WTC11 (cell line): ENCODE data around the gene MYO18A. TPM values are rescaled to one million over a fixed set of nuclear protein-coding genes. Genes with fewer than 3 reads are reported as not detected.
"Not testable (repeated sequence)": the region's sequence is repeated elsewhere in the genome, so short reads cannot be mapped to it uniquely, and the experiment has no call there.

Source experiments
- ATAC-seq: fragments of 200-7000 bp; cut with Tn5 transposase; 2 replicates; pipeline ENCODE4 v1.10.0; 2021; ENCODE audit warnings: mild to moderate bottlenecking, moderate library complexity
- CTCF ChIA-PET: fragments of 300-600 bp; sonication (Branson Sonifier 250); formaldehyde crosslinking; loops from one replicate; lab custom pipeline; 2021; ENCODE audit warnings: antibody characterized with exemption; lab: Charles Lee
- POLR2A ChIA-PET: fragments of 350-600 bp; sonication (Branson Sonifier 250); formaldehyde crosslinking; loops from one replicate; lab custom pipeline; 2021; ENCODE audit warnings: antibody characterized with exemption; lab: Charles Lee
- DNase-seq: peaks from one replicate; pipeline ENCODE4 v3.0.0; 2021; ENCODE audit warnings: low spot score
- H3K27ac Mint-ChIP-seq: 2 replicates; pipeline ENCODE4 v1.8.0; 2021; ENCODE audit warnings: mixed read lengths
- H3K27me3 Mint-ChIP-seq: 2 replicates; pipeline ENCODE4 v1.8.0; 2021; ENCODE audit warnings: low read depth, mild to moderate bottlenecking, moderate library complexity, mixed read lengths
- H3K36me3 Mint-ChIP-seq: 2 replicates; pipeline ENCODE4 v1.8.0; 2021; ENCODE audit warnings: mixed read lengths
- H3K4me1 Mint-ChIP-seq: 2 replicates; pipeline ENCODE4 v1.8.0; 2022; ENCODE audit warnings: mixed read lengths
- H3K4me3 Mint-ChIP-seq: 2 replicates; pipeline ENCODE4 v1.8.0; 2021; ENCODE audit warnings: mild to moderate bottlenecking, moderate library complexity, mixed read lengths
- H3K9me3 Mint-ChIP-seq: 2 replicates; pipeline ENCODE4 v1.8.0; 2021; ENCODE audit warnings: mixed read lengths
- ESRRA ChIP-seq: sonication (generic); formaldehyde crosslinking; IDR thresholded peaks from 2 replicates; pipeline ENCODE4 v1.8.1; 2022; ENCODE audit warnings: mild to moderate bottlenecking, missing genetic modification reagents, borderline replicate concordance
- NFATC4 ChIP-seq: fragments of 250-450 bp; sonication (Bioruptor Pico); IDR thresholded peaks from 2 replicates; pipeline ENCODE4 v1.9.0; 2021; ENCODE audit warnings: mild to moderate bottlenecking
- NFYB ChIP-seq: sonication (generic); formaldehyde crosslinking; conservative IDR thresholded peaks from 2 replicates; pipeline ENCODE4 v1.8.0; 2022; ENCODE audit warnings: low read depth, missing genetic modification reagents
- SMAD3 ChIP-seq: sonication (generic); formaldehyde crosslinking; IDR thresholded peaks from 2 replicates; pipeline ENCODE4 v1.8.0; 2022; ENCODE audit warnings: missing genetic modification reagents, mild to moderate bottlenecking, borderline replicate concordance
- SP1 ChIP-seq: sonication (generic); formaldehyde crosslinking; conservative IDR thresholded peaks from 2 replicates; pipeline ENCODE4 v1.8.1; 2022; ENCODE audit warnings: missing genetic modification reagents
- TCF7 ChIP-seq: sonication (generic); formaldehyde crosslinking; IDR thresholded peaks from 2 replicates; pipeline ENCODE4 v1.8.0; 2022; ENCODE audit warnings: mild to moderate bottlenecking, low read depth, missing genetic modification reagents, moderate library complexity
- TEAD1 ChIP-seq: sonication (generic); formaldehyde crosslinking; IDR thresholded peaks from 2 replicates; pipeline ENCODE4 v1.8.0; 2022; ENCODE audit warnings: mild to moderate bottlenecking, missing genetic modification reagents
- ZNF317 ChIP-seq: sonication (generic); formaldehyde crosslinking; IDR thresholded peaks from 2 replicates; pipeline ENCODE4 v1.8.1; 2023; ENCODE audit warnings: low read depth, mild to moderate bottlenecking, moderate library complexity, missing genetic modification reagents, borderline replicate concordance
- ZNF396 ChIP-seq: fragments of 250-450 bp; sonication (Bioruptor Pico); IDR thresholded peaks from 2 replicates; pipeline ENCODE4 v1.8.0; 2021; ENCODE audit warnings: mild to moderate bottlenecking, moderate library complexity, borderline replicate concordance
- ZNF671 ChIP-seq: fragments of 250-450 bp; sonication (Bioruptor Pico); IDR thresholded peaks from 2 replicates; pipeline ENCODE4 v1.8.0; 2021; ENCODE audit warnings: mild to moderate bottlenecking
- total RNA-seq: library from RNA; stranded (reverse); gene quantifications from 3 replicates; pipeline ENCODE4 v1.2.3, GENCODE V29; 2021
- TF ChIP-seq, protein P1 (sequence below): sonication (generic); formaldehyde crosslinking; IDR thresholded peaks from 2 replicates; pipeline ENCODE4 v1.8.1; 2023; ENCODE audit warnings: mild to moderate bottlenecking, missing genetic modification reagents
- TF ChIP-seq, protein P2 (sequence below): sonication (generic); formaldehyde crosslinking; IDR thresholded peaks from 2 replicates; pipeline ENCODE4 v1.8.0; 2022; ENCODE audit warnings: mild to moderate bottlenecking, missing genetic modification reagents
- TF ChIP-seq, protein P3 (sequence below): fragments of 250-450 bp; sonication (Bioruptor Pico); IDR thresholded peaks from 2 replicates; pipeline ENCODE4 v1.9.0; 2021; ENCODE audit warnings: mild to moderate bottlenecking, borderline replicate concordance
- TF ChIP-seq, protein P4 (sequence below): sonication (generic); formaldehyde crosslinking; IDR thresholded peaks from 2 replicates; pipeline ENCODE4 v1.8.1; 2022; ENCODE audit warnings: low read depth, missing genetic modification reagents, borderline replicate concordance
- TF ChIP-seq, protein P5 (sequence below): fragments of 250-450 bp; sonication (Bioruptor Pico); IDR thresholded peaks from 2 replicates; pipeline ENCODE4 v1.9.0; 2021; ENCODE audit warnings: mild to moderate bottlenecking

The MYO18A gene
- total RNA-seq, 1 experiment from 2014 or later: 54.9 TPM

DNA sequence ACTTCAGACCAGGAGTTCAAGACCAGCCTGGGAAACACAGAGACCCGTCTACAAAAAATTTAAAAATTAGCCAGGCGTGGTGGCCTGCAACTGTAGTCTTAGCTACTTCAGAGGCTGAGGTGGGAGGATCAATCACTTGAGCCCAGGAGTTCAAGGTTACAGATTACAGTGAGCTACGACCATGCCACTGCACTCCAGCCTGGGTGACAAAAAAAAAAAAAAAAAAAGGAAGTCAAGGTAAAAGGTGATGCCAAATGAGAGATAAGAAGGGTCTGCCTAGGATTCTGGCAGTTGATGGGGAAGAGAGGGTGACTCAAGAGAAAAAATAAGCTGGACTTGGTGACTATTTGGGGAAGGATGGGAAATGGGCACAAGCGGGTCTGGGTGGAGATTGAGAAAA is 32.5 kb downstream of the MYO18A start (continued):
- TF ChIP-seq TEAD1 (CRISPR knock-in tag): no peak

DNA sequence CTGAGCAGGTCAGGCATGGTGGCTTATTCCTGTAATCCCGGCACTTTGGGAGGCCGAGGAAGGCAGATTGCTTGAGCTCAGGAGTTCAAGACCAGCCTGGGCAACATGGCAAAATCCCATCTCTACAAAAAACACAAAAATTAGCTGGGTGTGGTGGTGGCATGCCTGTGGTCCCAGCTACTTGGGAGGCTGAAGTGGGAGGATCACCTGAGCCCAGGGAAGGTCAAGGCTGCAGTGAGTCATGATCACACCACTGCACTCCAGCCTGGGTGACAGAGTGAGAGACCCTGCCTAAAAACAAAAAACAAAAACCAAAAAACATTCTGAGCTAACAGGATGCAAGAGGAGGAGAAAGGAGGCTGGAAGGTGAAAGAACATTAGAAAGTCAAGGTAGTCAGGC is 33.0 kb downstream of the MYO18A start:
- not testable (repeated sequence) for ATAC-seq, H3K36me3 Mint-ChIP-seq, DNase-seq, H3K27me3 Mint-ChIP-seq, H3K4me3 Mint-ChIP-seq, H3K9me3 Mint-ChIP-seq
- Mint-ChIP-seq H3K4me1 (peaks cover 38% of the 10 kb centered on the region), H3K27ac (peak overlapping the region; percentile 84)
- POLR2A ChIA-PET: interaction anchor here (1.2 kb wide), 1 partner anchor 118 kb away, joined by 3 read pairs; no protein-coding TSS in a partner anchor
- CTCF ChIA-PET: interaction anchor here (0.6 to 13.1 kb wide), 10 partner anchors 13 to 466 kb away, joined by 3 to 464 read pairs (median 35); partner anchors contain the start of gene MYO18A

DNA sequence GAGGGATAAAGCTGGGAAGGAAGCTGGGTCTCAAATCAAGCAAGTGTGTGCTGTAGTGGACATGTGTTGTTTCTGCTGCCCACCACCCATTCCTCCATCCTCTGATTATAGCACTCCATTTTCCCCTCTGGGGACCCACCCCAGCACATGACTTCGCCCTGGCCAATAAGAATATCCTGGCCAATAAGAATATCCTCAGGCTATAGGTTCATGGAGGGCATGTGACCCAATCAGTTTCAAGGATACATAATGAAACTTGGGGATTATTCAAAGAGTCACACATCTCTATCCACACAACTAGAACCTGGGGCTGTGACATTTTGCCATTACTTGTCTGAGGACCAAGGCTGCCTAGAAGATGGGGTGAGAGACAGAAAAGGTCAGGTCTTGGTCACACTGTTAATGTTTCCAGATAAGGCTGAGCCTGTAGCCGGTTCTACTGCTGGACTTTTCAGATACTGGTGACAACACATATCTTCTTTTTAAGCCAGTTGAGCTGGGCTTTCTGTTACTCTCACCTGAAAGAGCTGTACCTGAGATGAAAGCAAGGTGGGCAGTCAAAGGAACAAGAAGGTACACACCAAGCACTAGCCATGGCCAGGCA is 33.7 kb downstream of the MYO18A start:
- DNase-seq: no peak
- H3K27me3 Mint-ChIP-seq: no peaks in the 10 kb centered on the region
- H3K4me1 Mint-ChIP-seq: peaks cover 34% of the 10 kb centered on the region
- H3K4me3 Mint-ChIP-seq: no peak overlapping the region
- ChIA-PET CTCF (interaction anchor here (1.0 to 13.1 kb wide), 16 partner anchors 14 to 469 kb away, joined by 3 to 464 read pairs (median 6); partner anchors contain the start of genes MYO18A and PIPOX), POLR2A (interaction anchor here (1.6 kb wide), 1 partner anchor 22 kb away, joined by 5 read pairs; no protein-coding TSS in a partner anchor)
- H3K27ac Mint-ChIP-seq: peak overlapping the region; percentile 4
- no peaks in the 10 kb centered on the region for H3K9me3 Mint-ChIP-seq
- TF ChIP-seq SP1 (CRISPR knock-in tag) (no peak), NFYB (CRISPR knock-in tag) (0 out of 2 replicates have a peak, but pooled peaks have one; percentile 38), NFATC4 (CRISPR knock-in tag) (no peak), TCF7 (no peak), ESRRA (CRISPR knock-in tag) (no peak)
- TF ChIP-seq, protein P1, sequence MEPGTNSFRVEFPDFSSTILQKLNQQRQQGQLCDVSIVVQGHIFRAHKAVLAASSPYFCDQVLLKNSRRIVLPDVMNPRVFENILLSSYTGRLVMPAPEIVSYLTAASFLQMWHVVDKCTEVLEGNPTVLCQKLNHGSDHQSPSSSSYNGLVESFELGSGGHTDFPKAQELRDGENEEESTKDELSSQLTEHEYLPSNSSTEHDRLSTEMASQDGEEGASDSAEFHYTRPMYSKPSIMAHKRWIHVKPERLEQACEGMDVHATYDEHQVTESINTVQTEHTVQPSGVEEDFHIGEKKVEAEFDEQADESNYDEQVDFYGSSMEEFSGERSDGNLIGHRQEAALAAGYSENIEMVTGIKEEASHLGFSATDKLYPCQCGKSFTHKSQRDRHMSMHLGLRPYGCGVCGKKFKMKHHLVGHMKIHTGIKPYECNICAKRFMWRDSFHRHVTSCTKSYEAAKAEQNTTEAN: no peak
- TF ChIP-seq, protein P2, sequence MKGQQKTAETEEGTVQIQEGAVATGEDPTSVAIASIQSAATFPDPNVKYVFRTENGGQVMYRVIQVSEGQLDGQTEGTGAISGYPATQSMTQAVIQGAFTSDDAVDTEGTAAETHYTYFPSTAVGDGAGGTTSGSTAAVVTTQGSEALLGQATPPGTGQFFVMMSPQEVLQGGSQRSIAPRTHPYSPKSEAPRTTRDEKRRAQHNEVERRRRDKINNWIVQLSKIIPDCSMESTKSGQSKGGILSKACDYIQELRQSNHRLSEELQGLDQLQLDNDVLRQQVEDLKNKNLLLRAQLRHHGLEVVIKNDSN: peak; percentile 61
- TF ChIP-seq, all 79 proteins: peak for 2
- no peaks in the 10 kb centered on the region for H3K36me3 Mint-ChIP-seq
- no peak for ATAC-seq

DNA sequence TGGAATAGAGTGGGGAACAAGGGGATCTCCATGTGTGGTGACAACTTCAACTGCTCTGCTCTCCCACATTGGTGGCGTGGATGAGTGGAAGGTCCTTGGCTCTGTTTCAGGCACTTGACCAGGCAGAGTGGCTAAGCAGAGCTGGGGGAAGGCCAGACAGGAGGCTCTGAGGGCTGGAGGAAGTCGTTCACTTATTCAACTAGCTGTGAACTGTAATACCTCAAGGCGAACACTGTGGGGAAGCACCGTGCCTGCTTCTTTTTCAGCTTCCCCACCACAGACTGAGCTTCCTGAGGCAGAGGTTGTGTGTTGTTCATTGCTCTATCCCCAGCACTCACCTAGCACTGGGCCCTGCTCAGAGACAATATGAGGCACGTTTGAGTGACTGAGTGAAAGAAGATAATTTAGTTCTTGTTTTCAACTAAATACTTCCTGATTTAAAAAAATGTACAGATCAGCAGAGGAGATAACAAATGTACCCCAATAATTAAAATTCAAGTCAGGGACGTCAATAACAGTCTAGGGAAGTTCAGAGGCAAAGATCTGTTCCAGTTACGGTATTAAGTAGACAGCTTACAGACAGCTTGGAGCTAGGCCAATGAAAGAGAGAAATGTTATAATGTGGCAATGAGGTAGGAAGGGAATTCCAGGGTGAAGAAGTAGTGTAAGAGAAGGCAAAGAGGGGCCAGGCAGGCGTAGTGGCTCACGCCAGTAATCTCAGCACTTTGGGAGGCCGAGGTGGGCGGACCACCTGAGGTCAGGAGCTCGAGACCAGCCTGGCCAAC is 34.7 kb downstream of the MYO18A start:
- H3K27ac Mint-ChIP-seq: peak overlapping the region; percentile 95
- no peaks in the 10 kb centered on the region for H3K36me3 Mint-ChIP-seq
- POLR2A ChIA-PET: interaction anchor here (0.5 to 1.6 kb wide), 5 partner anchors 21 to 153 kb away, joined by 3 to 9 read pairs (median 4); partner anchors contain the start of gene MYO18A
- DNase-seq (peak; percentile 67), ATAC-seq (peak; percentile 55)
- peaks cover 41% of the 10 kb centered on the region for H3K4me1 Mint-ChIP-seq
- no peaks in the 10 kb centered on the region for H3K27me3 Mint-ChIP-seq
- CTCF ChIA-PET: interaction anchor here (0.6 to 13.1 kb wide), 47 partner anchors 10 to 472 kb away, joined by 3 to 464 read pairs (median 5); partner anchors contain the start of genes MYO18A, NUFIP2, PHF12 and PIPOX
- no peak overlapping the region for H3K4me3 Mint-ChIP-seq
- no peaks in the 10 kb centered on the region for H3K9me3 Mint-ChIP-seq
- TF ChIP-seq ZNF317: no peak
- no peak for TF ChIP-seq TEAD1 (CRISPR knock-in tag)
- TF ChIP-seq ZNF671: no peak
- TF ChIP-seq, protein P3, sequence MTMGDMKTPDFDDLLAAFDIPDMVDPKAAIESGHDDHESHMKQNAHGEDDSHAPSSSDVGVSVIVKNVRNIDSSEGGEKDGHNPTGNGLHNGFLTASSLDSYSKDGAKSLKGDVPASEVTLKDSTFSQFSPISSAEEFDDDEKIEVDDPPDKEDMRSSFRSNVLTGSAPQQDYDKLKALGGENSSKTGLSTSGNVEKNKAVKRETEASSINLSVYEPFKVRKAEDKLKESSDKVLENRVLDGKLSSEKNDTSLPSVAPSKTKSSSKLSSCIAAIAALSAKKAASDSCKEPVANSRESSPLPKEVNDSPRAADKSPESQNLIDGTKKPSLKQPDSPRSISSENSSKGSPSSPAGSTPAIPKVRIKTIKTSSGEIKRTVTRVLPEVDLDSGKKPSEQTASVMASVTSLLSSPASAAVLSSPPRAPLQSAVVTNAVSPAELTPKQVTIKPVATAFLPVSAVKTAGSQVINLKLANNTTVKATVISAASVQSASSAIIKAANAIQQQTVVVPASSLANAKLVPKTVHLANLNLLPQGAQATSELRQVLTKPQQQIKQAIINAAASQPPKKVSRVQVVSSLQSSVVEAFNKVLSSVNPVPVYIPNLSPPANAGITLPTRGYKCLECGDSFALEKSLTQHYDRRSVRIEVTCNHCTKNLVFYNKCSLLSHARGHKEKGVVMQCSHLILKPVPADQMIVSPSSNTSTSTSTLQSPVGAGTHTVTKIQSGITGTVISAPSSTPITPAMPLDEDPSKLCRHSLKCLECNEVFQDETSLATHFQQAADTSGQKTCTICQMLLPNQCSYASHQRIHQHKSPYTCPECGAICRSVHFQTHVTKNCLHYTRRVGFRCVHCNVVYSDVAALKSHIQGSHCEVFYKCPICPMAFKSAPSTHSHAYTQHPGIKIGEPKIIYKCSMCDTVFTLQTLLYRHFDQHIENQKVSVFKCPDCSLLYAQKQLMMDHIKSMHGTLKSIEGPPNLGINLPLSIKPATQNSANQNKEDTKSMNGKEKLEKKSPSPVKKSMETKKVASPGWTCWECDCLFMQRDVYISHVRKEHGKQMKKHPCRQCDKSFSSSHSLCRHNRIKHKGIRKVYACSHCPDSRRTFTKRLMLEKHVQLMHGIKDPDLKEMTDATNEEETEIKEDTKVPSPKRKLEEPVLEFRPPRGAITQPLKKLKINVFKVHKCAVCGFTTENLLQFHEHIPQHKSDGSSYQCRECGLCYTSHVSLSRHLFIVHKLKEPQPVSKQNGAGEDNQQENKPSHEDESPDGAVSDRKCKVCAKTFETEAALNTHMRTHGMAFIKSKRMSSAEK (CRISPR knock-in tag): no peak
- TF ChIP-seq ZNF396 (CRISPR knock-in tag): no peak
- no peak for TF ChIP-seq SMAD3 (CRISPR knock-in tag)
- TF ChIP-seq SP1 (CRISPR knock-in tag): 0 out of 2 replicates have a peak, but pooled peaks have one; percentile 34
- TF ChIP-seq NFYB (CRISPR knock-in tag): no peak
- TF ChIP-seq, protein P4, sequence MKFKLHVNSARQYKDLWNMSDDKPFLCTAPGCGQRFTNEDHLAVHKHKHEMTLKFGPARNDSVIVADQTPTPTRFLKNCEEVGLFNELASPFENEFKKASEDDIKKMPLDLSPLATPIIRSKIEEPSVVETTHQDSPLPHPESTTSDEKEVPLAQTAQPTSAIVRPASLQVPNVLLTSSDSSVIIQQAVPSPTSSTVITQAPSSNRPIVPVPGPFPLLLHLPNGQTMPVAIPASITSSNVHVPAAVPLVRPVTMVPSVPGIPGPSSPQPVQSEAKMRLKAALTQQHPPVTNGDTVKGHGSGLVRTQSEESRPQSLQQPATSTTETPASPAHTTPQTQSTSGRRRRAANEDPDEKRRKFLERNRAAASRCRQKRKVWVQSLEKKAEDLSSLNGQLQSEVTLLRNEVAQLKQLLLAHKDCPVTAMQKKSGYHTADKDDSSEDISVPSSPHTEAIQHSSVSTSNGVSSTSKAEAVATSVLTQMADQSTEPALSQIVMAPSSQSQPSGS (CRISPR knock-in tag): no peak
- TF ChIP-seq, protein P5, sequence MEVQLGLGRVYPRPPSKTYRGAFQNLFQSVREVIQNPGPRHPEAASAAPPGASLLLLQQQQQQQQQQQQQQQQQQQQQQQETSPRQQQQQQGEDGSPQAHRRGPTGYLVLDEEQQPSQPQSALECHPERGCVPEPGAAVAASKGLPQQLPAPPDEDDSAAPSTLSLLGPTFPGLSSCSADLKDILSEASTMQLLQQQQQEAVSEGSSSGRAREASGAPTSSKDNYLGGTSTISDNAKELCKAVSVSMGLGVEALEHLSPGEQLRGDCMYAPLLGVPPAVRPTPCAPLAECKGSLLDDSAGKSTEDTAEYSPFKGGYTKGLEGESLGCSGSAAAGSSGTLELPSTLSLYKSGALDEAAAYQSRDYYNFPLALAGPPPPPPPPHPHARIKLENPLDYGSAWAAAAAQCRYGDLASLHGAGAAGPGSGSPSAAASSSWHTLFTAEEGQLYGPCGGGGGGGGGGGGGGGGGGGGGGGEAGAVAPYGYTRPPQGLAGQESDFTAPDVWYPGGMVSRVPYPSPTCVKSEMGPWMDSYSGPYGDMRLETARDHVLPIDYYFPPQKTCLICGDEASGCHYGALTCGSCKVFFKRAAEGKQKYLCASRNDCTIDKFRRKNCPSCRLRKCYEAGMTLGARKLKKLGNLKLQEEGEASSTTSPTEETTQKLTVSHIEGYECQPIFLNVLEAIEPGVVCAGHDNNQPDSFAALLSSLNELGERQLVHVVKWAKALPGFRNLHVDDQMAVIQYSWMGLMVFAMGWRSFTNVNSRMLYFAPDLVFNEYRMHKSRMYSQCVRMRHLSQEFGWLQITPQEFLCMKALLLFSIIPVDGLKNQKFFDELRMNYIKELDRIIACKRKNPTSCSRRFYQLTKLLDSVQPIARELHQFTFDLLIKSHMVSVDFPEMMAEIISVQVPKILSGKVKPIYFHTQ (CRISPR knock-in tag): no peak
